ENCODE results near the gene PLAU.
"Not testable (repeated sequence)": the region's sequence is repeated elsewhere in the genome, so short reads cannot be mapped to it uniquely, and the experiment has no call there.

The PLAU gene

GRCh38 chr10:73884017-73884416, 26.9 kb upstream of the PLAU start:
- TF ChIP-seq CTCF (conservative IDR thresholded peaks at IDR 0.05; ENCODE audit: low read length), result no peak
- H3K4me3 ChIP-seq (ENCODE audit: low read length), result no peak overlapping the region
- no peak for DNase-seq (ENCODE audit: low read depth)

GRCh38 chr10:73886085-73886529, 24.8 kb upstream of the PLAU start:
- TF ChIP-seq CTCF (conservative IDR thresholded peaks at IDR 0.05; ENCODE audit: low read length), result peak; percentile 89
- DNase-seq (ENCODE audit: low read depth), result peak; percentile 78
- H3K4me3 ChIP-seq (ENCODE audit: low read length), result no peak overlapping the region

- no peak for DNase-seq (ENCODE audit: low read depth)
- no peak for TF ChIP-seq CTCF (conservative IDR thresholded peaks at IDR 0.05; ENCODE audit: low read length)
- peak overlapping the region; percentile 22 for H3K4me3 ChIP-seq (ENCODE audit: low read length)
Observed at GRCh38 chr10:73886661-73887293, 24.2 kb upstream of the PLAU start.

DNA sequence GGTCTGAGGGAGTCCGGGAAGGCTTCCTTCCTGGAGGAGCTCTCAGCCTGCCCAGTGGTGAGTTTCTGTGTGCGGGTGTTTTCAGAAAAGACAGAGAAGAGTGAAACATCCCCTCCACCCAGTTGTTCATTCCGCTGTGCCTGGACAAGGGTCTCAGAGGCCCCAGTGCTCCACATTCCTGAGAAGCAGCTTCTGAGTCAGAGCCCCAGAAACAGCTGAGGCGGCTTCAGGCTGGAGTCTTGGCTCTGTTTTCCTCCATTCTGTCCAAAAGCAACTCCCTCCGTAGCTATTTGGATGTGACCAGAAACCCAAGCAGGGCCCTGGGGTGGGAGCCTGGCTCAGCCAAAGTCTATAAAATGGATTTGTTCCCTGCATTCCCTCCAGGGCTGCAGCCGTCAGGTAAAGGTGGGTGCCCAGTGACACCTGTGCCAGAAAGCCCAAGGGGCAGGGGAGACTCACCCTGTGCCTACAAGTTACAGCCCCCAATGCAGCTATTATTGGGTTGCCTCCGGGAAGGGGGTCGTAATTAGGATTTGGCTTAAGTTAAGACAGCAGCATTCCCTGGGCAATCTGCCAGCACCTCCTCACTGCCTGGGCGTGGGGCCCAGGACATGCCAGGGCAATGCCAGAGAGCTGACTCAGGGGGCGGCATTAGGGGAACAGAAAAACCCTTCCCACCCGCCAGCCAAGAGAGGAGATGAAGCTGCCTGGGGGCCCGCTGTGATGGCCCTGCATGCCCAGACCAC, 23.5 kb upstream of the PLAU start:
- peak overlapping the region; percentile 22 for H3K4me3 ChIP-seq (ENCODE audit: low read length)
- TF ChIP-seq CTCF (conservative IDR thresholded peaks at IDR 0.05; ENCODE audit: low read length), result no peak
- peak; percentile 93 for DNase-seq (ENCODE audit: low read depth)

- no peak overlapping the region for H3K4me3 ChIP-seq (ENCODE audit: low read length)
- no peak for DNase-seq (ENCODE audit: low read depth)
- no peak for TF ChIP-seq CTCF (conservative IDR thresholded peaks at IDR 0.05; ENCODE audit: low read length)
Observed at GRCh38 chr10:73888514-73888913, 22.4 kb upstream of the PLAU start.

DNA sequence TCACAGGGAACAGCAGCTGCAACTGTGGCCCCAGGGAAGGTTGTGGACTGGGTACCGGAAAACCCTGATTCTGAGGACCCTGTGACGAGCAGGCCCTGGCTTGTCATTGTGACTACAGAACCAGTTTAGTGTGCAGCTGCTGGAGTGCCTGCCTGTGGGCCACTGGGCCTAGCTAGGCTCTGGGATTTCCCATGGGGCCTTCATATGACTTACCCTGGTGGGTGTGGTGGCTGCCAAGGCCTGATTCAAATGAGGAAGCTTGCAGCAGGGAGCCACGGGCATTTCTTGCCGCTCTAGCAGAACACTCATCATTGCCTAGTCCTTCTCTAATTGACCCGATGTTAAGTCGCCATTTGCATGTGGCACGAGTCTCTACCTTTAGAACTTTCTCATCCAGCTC, 21.9 kb upstream of the PLAU start:
- DNase-seq (ENCODE audit: low read depth), result peak; percentile 94
- TF ChIP-seq CTCF (conservative IDR thresholded peaks at IDR 0.05; ENCODE audit: low read length), result no peak
- H3K4me3 ChIP-seq (ENCODE audit: low read length), result no peak overlapping the region

- DNase-seq (ENCODE audit: low read depth), result not testable (repeated sequence)
Observed at GRCh38 chr10:73889416-73889815, 21.5 kb upstream of the PLAU start.

More at GRCh38 chr10:73889416-73889815, 21.5 kb upstream of the PLAU start:
- not testable (repeated sequence) for H3K4me3 ChIP-seq (ENCODE audit: low read length)
